HepG2 (cell line): ENCODE data around the gene WASF1. TPM values are rescaled to one million over a fixed set of nuclear protein-coding genes. Genes with fewer than 3 reads are reported as not detected.

Source experiments
- AHDC1 ChIP-seq: sonication (generic); formaldehyde crosslinking; IDR thresholded peaks from 2 replicates; pipeline ENCODE4 v1.5.1; 2020; ENCODE audit warnings: mild to moderate bottlenecking, missing genetic modification reagents, borderline replicate concordance
- BCL3 ChIP-seq: sonication (generic); formaldehyde crosslinking; IDR thresholded peaks from 2 replicates; pipeline ENCODE4 v1.5.1; 2020; ENCODE audit warnings: mild to moderate bottlenecking, missing genetic modification reagents, moderate library complexity
- DDIT3 ChIP-seq: sonication (generic); formaldehyde crosslinking; IDR thresholded peaks from 2 replicates; pipeline ENCODE4 v1.4.0; 2020; ENCODE audit warnings: mild to moderate bottlenecking, missing genetic modification reagents
- HINFP ChIP-seq: sonication (generic); formaldehyde crosslinking; IDR thresholded peaks from 2 replicates; pipeline ENCODE4 v1.4.0; 2020; ENCODE audit warnings: low read depth, mild to moderate bottlenecking, missing genetic modification reagents
- HNRNPL ChIP-seq: fragments of 200-400 bp; formaldehyde crosslinking; IDR thresholded peaks from 2 replicates; pipeline ENCODE4 v1.6.1; 2017; ENCODE audit warnings: mild to moderate bottlenecking, low read depth, low read length
- ISL2 ChIP-seq: sonication (generic); formaldehyde crosslinking; IDR thresholded peaks from 2 replicates; pipeline ENCODE4 v1.5.0; 2020; ENCODE audit warnings: missing genetic modification reagents
- MYC ChIP-seq: sonication (generic); formaldehyde crosslinking; IDR thresholded peaks from 2 replicates; pipeline ENCODE4 v1.9.0; 2021; ENCODE audit warnings: missing genetic modification reagents, borderline replicate concordance
- PITX1 ChIP-seq: sonication (generic); formaldehyde crosslinking; IDR thresholded peaks from 2 replicates; pipeline ENCODE4 v1.5.1; 2020; ENCODE audit warnings: mild to moderate bottlenecking, missing genetic modification reagents
- SCMH1 ChIP-seq: sonication (generic); formaldehyde crosslinking; IDR thresholded peaks from 2 replicates; pipeline ENCODE4 v1.9.0; 2021; ENCODE audit warnings: missing genetic modification reagents, mild to moderate bottlenecking, borderline replicate concordance
- ZFP36 ChIP-seq: fragments of 150-350 bp; IDR thresholded peaks from 2 replicates; pipeline ENCODE4 v1.6.1; 2018; ENCODE audit warnings: borderline replicate concordance, low read length, low read depth; ENCODE audit not compliant: partially characterized antibody
- ZFP82 ChIP-seq: sonication (generic); formaldehyde crosslinking; IDR thresholded peaks from 2 replicates; pipeline ENCODE4 v1.5.1; 2020; ENCODE audit warnings: mild to moderate bottlenecking, missing genetic modification reagents, borderline replicate concordance
- ZNF138 ChIP-seq: sonication (generic); formaldehyde crosslinking; IDR thresholded peaks from 2 replicates; pipeline ENCODE4 v1.5.0; 2020; ENCODE audit warnings: mild to moderate bottlenecking, low read depth, missing genetic modification reagents
- ZNF281 ChIP-seq: sonication (generic); formaldehyde crosslinking; IDR thresholded peaks from 2 replicates; pipeline ENCODE4 v1.4.0; 2020; ENCODE audit warnings: missing genetic modification reagents, borderline replicate concordance
- ZNF329 ChIP-seq: sonication (generic); formaldehyde crosslinking; IDR thresholded peaks from 2 replicates; pipeline ENCODE4 v1.9.0; 2021; ENCODE audit warnings: low read depth, mild to moderate bottlenecking, missing genetic modification reagents
- ZNF598 ChIP-seq: sonication (generic); formaldehyde crosslinking; IDR thresholded peaks from 2 replicates; pipeline ENCODE4 v1.5.1; 2020; ENCODE audit warnings: mild to moderate bottlenecking, missing genetic modification reagents, borderline replicate concordance
- ZNF850 ChIP-seq: sonication (generic); formaldehyde crosslinking; conservative IDR thresholded peaks from 2 replicates; pipeline ENCODE4 v1.9.0; 2021; ENCODE audit warnings: mild to moderate bottlenecking, missing genetic modification reagents
- polyA plus RNA-seq, 8 experiments: library from polyadenylated mRNA; depleted of rRNA in 3 of 8; stranded (reverse) in 7 of 8; unstranded in 1 of 8; fragments of >200 nt; fragmentation: Illumina TruSeq in 4 of 8; extraction: Trizol in 4 of 8; gene quantifications; 2 replicates each; pipeline versions ENCODE4 v1.2.1 to v1.2.3, GENCODE V29; 2011 to 2016; ENCODE audit warnings: low read depth in 4 of 8, missing spikeins in 1 of 8, mixed read lengths in 1 of 8; ENCODE audit not compliant: insufficient read depth in 1 of 8
- total RNA-seq, 5 experiments: library from RNA; depleted of rRNA; stranded (reverse); fragments of >200 nt; fragmentation: Illumina TruSeq; extraction: Trizol; gene quantifications; 2 replicates each; pipeline ENCODE4 v1.2.3, GENCODE V29; 2016; ENCODE audit warnings: low read depth in 1 of 5

Gene WASF1
- total and polyA plus RNA-seq, 2 of the 13 experiments (the other 11 are each of a cell fraction or from before 2014, with no cell fraction given), result 8.5 to 17.3 TPM

- TF ChIP-seq DDIT3 (no peak), ZNF598 (CRISPR knock-in tag) (peak; percentile 24; the same call in 1 of the 2 replicates), AHDC1 (CRISPR knock-in tag) (no peak), ZFP82 (CRISPR knock-in tag) (no peak; the same call in 1 of the 2 replicates), ZNF329 (CRISPR knock-in tag) (no peak), ZFP36 (no peak), BCL3 (CRISPR knock-in tag) (peak; percentile 23; the same call in 1 of the 2 replicates), ZNF138 (CRISPR knock-in tag) (no peak), HINFP (CRISPR knock-in tag) (no peak), ISL2 (0 out of 2 replicates have a peak, but pooled peaks have one; percentile 26), ZNF281 (CRISPR knock-in tag) (peak; percentile 95), ZNF850 (CRISPR knock-in tag) (no peak), MYC (CRISPR knock-in tag) (peak; percentile 44), SCMH1 (no peak), PITX1 (CRISPR knock-in tag) (peak; percentile 50; the same call in 1 of the 2 replicates), HNRNPL (no peak)
Measured at GRCh38 chr6:110179406-110180227, at the start of gene WASF1 (continued).
